ENCODE results near the gene MORN5.

The MORN5 gene

DNA sequence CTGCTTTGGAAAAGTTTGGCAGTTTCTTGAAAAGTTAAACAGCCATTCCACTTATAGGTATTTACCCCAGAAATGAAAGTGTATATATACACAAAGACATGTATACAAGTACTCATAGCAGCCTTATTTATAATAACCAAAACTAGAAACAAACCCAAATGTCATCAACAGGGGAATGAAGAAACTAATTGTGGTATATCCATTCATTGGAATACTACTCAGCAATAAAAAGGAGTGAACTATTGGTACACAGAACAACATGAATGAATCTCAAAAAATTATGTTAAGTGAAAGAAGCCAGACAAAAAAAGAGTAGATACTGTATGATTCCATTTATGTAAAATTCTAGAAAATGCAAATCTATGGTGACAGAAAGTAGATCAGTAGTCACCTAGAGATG lies 2.7 kb downstream of the MORN5 start:
- no peaks in the 10 kb centered on the region for H3K9me3 ChIP-seq (ENCODE audit: control insufficient read depth, insufficient read depth, low read depth, low read length)
- ChIA-PET POLR2A (no interaction called here), CTCF (no interaction called here)
- H3K27ac ChIP-seq (ENCODE audit: extremely low read depth, low read depth, low read length), result no peak overlapping the region
- no peaks in the 10 kb centered on the region for H3K4me1 ChIP-seq (ENCODE audit: control insufficient read depth, insufficient read depth, low read length)
- no peak overlapping the region for H3K4me3 ChIP-seq (ENCODE audit: low read depth, low read length)
- no peaks in the 10 kb centered on the region for H3K36me3 ChIP-seq (ENCODE audit: control insufficient read depth in 2 of 2, insufficient read depth in 1 of 2, low read length in 2 of 2)
- no peak for TF ChIP-seq ZNF707 (tag by site-specific recombination; IDR thresholded peaks at IDR 0.05)
- no peak for TF ChIP-seq ZNF302 (tag by site-specific recombination; IDR thresholded peaks at IDR 0.05; ENCODE audit: low read depth)
- TF ChIP-seq SETDB1 (IDR thresholded peaks at IDR 0.05; ENCODE audit: insufficient read length, low read length), result peak; percentile 47
- TF ChIP-seq ZNF146 (tag by site-specific recombination; IDR thresholded peaks at IDR 0.05), result peak; percentile 91

DNA sequence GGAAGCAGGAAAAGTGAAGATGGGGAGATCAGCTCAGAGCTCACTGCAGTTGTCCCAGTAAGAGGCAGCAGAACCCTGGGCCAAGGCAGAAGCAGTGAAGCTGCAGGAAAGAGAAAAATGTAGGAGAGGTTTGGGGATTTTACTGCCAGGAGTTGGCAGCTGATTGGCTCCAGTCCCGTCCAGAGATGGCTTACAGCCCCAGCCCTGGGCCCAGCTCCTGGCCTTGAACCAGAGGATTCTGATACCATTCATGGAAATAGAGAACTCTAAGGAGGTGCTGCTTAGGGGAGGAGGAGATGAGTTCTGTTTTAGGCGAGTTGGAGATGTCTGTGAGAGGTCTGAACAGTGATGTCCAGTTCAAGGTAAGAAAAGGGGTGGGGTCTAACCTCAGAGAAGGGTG lies 4.6 kb downstream of the MORN5 start:
- H3K4me3 ChIP-seq (ENCODE audit: low read depth, low read length), result no peak overlapping the region
- ChIA-PET POLR2A (no interaction called here), CTCF (interaction anchor here (1.1 to 1.3 kb wide), 2 partner anchors 41 to 69 kb away, joined by 3 to 5 read pairs; no protein-coding TSS in a partner anchor)
- no peaks in the 10 kb centered on the region for H3K36me3 ChIP-seq (ENCODE audit: control insufficient read depth in 2 of 2, insufficient read depth in 1 of 2, low read length in 2 of 2)
- H3K27ac ChIP-seq (ENCODE audit: extremely low read depth, low read depth, low read length), result no peak overlapping the region
- TF ChIP-seq, protein P1, sequence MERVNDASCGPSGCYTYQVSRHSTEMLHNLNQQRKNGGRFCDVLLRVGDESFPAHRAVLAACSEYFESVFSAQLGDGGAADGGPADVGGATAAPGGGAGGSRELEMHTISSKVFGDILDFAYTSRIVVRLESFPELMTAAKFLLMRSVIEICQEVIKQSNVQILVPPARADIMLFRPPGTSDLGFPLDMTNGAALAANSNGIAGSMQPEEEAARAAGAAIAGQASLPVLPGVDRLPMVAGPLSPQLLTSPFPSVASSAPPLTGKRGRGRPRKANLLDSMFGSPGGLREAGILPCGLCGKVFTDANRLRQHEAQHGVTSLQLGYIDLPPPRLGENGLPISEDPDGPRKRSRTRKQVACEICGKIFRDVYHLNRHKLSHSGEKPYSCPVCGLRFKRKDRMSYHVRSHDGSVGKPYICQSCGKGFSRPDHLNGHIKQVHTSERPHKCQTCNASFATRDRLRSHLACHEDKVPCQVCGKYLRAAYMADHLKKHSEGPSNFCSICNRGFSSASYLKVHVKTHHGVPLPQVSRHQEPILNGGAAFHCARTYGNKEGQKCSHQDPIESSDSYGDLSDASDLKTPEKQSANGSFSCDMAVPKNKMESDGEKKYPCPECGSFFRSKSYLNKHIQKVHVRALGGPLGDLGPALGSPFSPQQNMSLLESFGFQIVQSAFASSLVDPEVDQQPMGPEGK (tag by site-specific recombination; IDR thresholded peaks at IDR 0.05), result no peak
- no peak for TF ChIP-seq SETDB1 (IDR thresholded peaks at IDR 0.05; ENCODE audit: insufficient read length, low read length)
- TF ChIP-seq, protein P2, sequence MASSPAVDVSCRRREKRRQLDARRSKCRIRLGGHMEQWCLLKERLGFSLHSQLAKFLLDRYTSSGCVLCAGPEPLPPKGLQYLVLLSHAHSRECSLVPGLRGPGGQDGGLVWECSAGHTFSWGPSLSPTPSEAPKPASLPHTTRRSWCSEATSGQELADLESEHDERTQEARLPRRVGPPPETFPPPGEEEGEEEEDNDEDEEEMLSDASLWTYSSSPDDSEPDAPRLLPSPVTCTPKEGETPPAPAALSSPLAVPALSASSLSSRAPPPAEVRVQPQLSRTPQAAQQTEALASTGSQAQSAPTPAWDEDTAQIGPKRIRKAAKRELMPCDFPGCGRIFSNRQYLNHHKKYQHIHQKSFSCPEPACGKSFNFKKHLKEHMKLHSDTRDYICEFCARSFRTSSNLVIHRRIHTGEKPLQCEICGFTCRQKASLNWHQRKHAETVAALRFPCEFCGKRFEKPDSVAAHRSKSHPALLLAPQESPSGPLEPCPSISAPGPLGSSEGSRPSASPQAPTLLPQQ (tag by site-specific recombination; IDR thresholded peaks at IDR 0.05), result no peak
- no peak for TF ChIP-seq WT1 (tag by site-specific recombination; IDR thresholded peaks at IDR 0.05)
- TF ChIP-seq ZNF544 (tag by site-specific recombination; IDR thresholded peaks at IDR 0.05), result no peak
- TF ChIP-seq, protein P3, sequence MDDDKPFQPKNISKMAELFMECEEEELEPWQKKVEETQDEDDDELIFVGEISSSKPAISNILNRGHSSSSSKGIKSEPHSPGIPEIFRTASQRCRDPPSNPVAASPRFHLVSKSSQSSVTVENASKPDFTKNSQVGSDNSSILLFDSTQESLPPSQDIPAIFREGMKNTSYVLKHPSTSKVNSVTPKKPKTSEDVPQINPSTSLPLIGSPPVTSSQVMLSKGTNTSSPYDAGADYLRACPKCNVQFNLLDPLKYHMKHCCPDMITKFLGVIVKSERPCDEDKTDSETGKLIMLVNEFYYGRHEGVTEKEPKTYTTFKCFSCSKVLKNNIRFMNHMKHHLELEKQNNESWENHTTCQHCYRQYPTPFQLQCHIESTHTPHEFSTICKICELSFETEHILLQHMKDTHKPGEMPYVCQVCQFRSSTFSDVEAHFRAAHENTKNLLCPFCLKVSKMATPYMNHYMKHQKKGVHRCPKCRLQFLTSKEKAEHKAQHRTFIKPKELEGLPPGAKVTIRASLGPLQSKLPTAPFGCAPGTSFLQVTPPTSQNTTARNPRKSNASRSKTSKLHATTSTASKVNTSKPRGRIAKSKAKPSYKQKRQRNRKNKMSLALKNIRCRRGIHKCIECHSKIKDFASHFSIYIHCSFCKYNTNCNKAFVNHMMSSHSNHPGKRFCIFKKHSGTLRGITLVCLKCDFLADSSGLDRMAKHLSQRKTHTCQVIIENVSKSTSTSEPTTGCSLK (tag by site-specific recombination; IDR thresholded peaks at IDR 0.05), result no peak
- no peak for TF ChIP-seq HOXC10 (CRISPR knock-in tag; IDR thresholded peaks at IDR 0.05)
- TF ChIP-seq ZNF664 (tag by site-specific recombination; IDR thresholded peaks at IDR 0.05), result no peak
- no peak for TF ChIP-seq ZNF341 (tag by site-specific recombination; IDR thresholded peaks at IDR 0.05; ENCODE audit: low read depth)
- TF ChIP-seq ZNF76 (tag by site-specific recombination; IDR thresholded peaks at IDR 0.05; ENCODE audit: borderline replicate concordance, low read depth), result no peak
- no peak for TF ChIP-seq ZNF121 (tag by site-specific recombination; IDR thresholded peaks at IDR 0.05)
- no peak for TF ChIP-seq ZNF830 (tag by site-specific recombination; IDR thresholded peaks at IDR 0.05; ENCODE audit: low read depth)
- no peak for TF ChIP-seq HOXD13 (CRISPR knock-in tag; IDR thresholded peaks at IDR 0.05; ENCODE audit: borderline replicate concordance)
- TF ChIP-seq OVOL3 (tag by site-specific recombination; IDR thresholded peaks at IDR 0.05), result no peak
- TF ChIP-seq GLIS2 (tag by site-specific recombination; IDR thresholded peaks at IDR 0.05), result no peak
- TF ChIP-seq ZNF660 (tag by site-specific recombination; IDR thresholded peaks at IDR 0.05), result no peak
- TF ChIP-seq YY1 (tag by site-specific recombination; IDR thresholded peaks at IDR 0.05), result no peak
- TF ChIP-seq ZNF658 (tag by site-specific recombination; IDR thresholded peaks at IDR 0.05), result no peak
- H3K4me1 ChIP-seq (ENCODE audit: control insufficient read depth, insufficient read depth, low read length), result no peaks in the 10 kb centered on the region
- H3K9me3 ChIP-seq (ENCODE audit: control insufficient read depth, insufficient read depth, low read depth, low read length), result no peaks in the 10 kb centered on the region

Measured in HEK293 (cell line).